Esophagus (tissue), 2 donors: ENCODE measurements around the gene LIN37. TPM values are rescaled to one million over a fixed set of nuclear protein-coding genes. Genes with fewer than 3 reads are reported as not detected.

Source experiments
- H3K27ac ChIP-seq, 2 donors: one replicate each; pipeline ENCODE4 v1.5.1; 2013; ENCODE audit warnings: low read depth in 2 of 2, mild to moderate bottlenecking in 2 of 2, inconsistent platforms in 1 of 2, low read length in 1 of 2, moderate library complexity in 1 of 2
- H3K27me3 ChIP-seq, 2 donors: one replicate each; pipeline ENCODE4 v1.6.1; 2013; ENCODE audit warnings: low read length in 2 of 2, control low read depth in 1 of 2, mild to moderate bottlenecking in 1 of 2; ENCODE audit not compliant: insufficient read depth in 2 of 2, control insufficient read depth in 1 of 2
- H3K36me3 ChIP-seq, 2 donors: one replicate each; pipeline ENCODE4 v1.6.1; 2013; ENCODE audit warnings: low read length in 1 of 2; ENCODE audit not compliant: control insufficient read depth in 2 of 2, insufficient read depth in 2 of 2
- H3K4me1 ChIP-seq, 2 donors: one replicate each; pipeline ENCODE4 v1.6.1; 2013; ENCODE audit warnings: low read length in 1 of 2; ENCODE audit not compliant: control insufficient read depth in 2 of 2, insufficient read depth in 2 of 2
- H3K4me3 ChIP-seq, 2 donors: one replicate each; pipeline ENCODE4 v1.5.1; 2013; ENCODE audit warnings: low read length in 2 of 2, mild to moderate bottlenecking in 2 of 2, low read depth in 1 of 2, moderate library complexity in 1 of 2
- H3K9me3 ChIP-seq, 2 donors: one replicate each; pipeline ENCODE4 v1.6.1; 2013; ENCODE audit warnings: mild to moderate bottlenecking in 2 of 2, low read depth in 1 of 2, low read length in 1 of 2, moderate library complexity in 1 of 2; ENCODE audit not compliant: control insufficient read depth in 2 of 2, insufficient read depth in 1 of 2
- WGBS, 2 donors: extraction: QIAGEN DNeasy Blood & Tissue Kit; methylation state at CpG; one replicate each; pipeline ENCODE4 v1.1.7; 2013; 5-methylcytosine and 5-hydroxymethylcytosine counted together
- polyA plus RNA-seq, 2 donors: library from polyadenylated mRNA; stranded (reverse); fragments of 200-250 nt; gene quantifications; one replicate each; pipeline ENCODE4 v1.2.3, GENCODE V29; 2013
- donor health status: healthy with polysubstance abuse.
- donor health status: Bipolar disorder and iron deficiency.

Gene LIN37
- polyA plus RNA-seq, 2 donors, result 10.6 to 20.9 TPM

DNA sequence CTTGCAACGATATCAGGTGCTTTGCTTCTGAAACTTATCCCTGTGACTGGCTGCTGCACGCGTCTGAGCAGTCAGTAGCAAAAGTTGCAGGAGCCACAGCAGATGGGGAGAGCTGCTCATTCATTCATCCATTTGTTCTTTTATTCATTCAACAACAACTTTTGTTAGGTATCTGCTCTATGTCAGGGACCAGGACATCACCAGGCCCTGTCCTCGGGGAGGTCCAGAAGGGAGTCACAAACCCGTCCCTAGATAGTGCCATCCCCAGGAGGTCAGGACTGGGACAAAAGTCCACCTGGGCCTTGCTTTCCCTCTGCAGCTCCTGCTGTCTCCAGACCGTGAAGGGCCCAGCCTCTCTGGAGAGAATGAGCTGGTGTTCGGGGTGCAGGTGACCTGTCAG is 29.6 kb downstream of the LIN37 start:
- Histone ChIP-seq H3K4me3 (no peak overlapping the region), H3K36me3 (peaks cover 0 to 18% of the 10 kb centered on the region in 2 donors), H3K27ac (no peak overlapping the region), H3K27me3 (no peaks in the 10 kb centered on the region), H3K4me1 (peaks cover 0 to 7% of the 10 kb centered on the region in 2 donors), H3K9me3 (no peaks in the 10 kb centered on the region)
- 86 to 97% methylated on average over 7 of the region's 7 CpGs for WGBS, 2 donors

DNA sequence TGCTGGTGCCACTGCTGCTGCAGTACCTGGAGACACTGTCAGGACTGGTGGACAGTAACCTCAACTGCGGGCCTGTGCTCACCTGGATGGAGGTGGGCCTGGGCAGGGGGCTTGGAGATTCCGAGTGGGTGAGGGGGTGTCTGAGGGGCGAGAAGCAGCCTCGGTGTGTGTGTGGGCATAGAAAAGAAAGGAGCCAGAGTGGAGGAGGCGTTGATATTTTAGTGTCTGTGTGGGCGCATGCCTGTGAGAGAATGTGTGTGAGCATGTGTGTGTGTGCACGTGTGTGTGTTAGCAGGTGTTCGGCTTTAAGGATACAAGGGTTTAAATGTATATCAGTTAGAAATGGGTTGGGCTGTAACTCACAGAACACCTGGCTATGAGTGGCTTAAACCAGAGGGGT is 30.7 kb downstream of the LIN37 start:
- peaks cover 0 to 7% of the 10 kb centered on the region in 2 donors for H3K4me1 ChIP-seq
- no peaks in the 10 kb centered on the region for H3K27me3 ChIP-seq
- no peaks in the 10 kb centered on the region for H3K9me3 ChIP-seq
- 86 to 91% methylated on average over 8 of the region's 8 CpGs for WGBS, 2 donors
- H3K27ac ChIP-seq, result no peak overlapping the region
- H3K36me3 ChIP-seq, result peaks cover 0 to 18% of the 10 kb centered on the region in 2 donors
- no peak overlapping the region for H3K4me3 ChIP-seq

DNA sequence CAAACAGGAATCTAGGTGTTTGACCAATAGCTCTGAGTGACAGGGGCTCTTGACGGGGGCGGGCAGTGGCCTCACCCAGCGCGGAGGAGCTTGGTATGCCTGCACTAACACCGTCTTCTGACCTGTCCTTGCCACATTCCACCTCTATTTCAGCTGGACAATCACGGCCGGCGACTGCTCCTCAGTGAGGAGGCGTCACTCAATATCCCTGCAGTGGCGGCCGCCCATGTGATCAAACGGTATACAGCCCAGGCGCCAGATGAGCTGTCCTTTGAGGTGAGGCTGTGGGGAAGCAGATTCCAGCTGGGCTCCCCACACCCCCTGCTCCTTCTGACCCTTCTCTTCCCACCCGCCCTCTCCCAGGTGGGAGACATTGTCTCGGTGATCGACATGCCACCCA is 31.7 kb downstream of the LIN37 start:
- 91 to 92% methylated on average over 16 of the region's 16 CpGs for WGBS, 2 donors
- no peak overlapping the region for H3K27ac ChIP-seq
- H3K36me3 ChIP-seq, result peaks cover 0 to 18% of the 10 kb centered on the region in 2 donors
- H3K27me3 ChIP-seq, result no peaks in the 10 kb centered on the region
- H3K9me3 ChIP-seq, result no peaks in the 10 kb centered on the region
- H3K4me3 ChIP-seq, result no peak overlapping the region
- peaks cover 2% of the 10 kb centered on the region in 2 donors for H3K4me1 ChIP-seq

DNA sequence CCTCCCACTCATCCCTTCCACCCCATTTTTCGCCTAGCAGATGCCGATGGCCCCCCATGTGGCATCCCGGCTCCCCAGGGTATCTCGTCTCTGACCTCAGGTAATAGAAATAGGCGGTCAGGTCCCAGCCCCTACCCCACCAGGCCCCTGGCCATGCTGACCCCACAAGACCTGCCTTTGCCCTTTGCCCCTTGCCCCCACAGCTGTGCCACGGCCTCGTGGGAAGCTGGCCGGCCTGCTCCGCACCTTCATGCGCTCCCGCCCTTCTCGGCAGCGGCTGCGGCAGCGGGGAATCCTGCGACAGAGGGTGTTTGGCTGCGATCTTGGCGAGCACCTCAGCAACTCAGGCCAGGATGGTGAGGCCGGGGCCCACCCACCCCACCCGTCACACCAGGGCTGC is 32.3 kb downstream of the LIN37 start:
- Histone ChIP-seq H3K4me3 (no peak overlapping the region), H3K9me3 (no peaks in the 10 kb centered on the region), H3K27me3 (no peaks in the 10 kb centered on the region), H3K36me3 (peaks cover 0 to 18% of the 10 kb centered on the region in 2 donors), H3K27ac (no peak overlapping the region), H3K4me1 (peaks cover 2% of the 10 kb centered on the region in 2 donors)
- 96 to 97% methylated on average over 20 of the region's 20 CpGs for WGBS, 2 donors

DNA sequence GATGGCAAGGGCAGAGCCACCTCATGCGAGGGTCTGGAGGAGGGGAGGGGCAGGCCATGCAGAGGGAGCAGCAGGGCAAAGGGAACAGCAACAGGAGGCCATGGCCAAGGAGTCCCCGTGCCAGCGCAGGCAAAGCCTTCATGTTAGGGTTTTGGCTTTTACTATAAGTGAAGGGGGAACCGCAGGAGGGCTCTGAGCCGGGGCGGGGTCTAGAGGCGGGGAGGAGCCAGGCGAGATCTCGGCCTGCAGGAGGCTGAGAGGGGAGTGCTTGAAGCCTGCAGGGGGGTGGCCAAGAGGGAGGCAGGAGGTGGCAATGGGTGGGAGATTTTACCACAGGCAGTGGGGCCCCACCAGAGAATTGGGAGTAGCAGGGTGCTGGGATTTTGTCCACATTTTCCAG is 33.3 kb downstream of the LIN37 start:
- H3K27ac ChIP-seq, result no peak overlapping the region
- H3K36me3 ChIP-seq, result peaks cover 0 to 18% of the 10 kb centered on the region in 2 donors
- H3K4me1 ChIP-seq, result peaks cover 0 to 2% of the 10 kb centered on the region in 2 donors
- no peaks in the 10 kb centered on the region for H3K27me3 ChIP-seq
- WGBS, 2 donors, result 82 to 91% methylated on average over 9 of the region's 9 CpGs
- H3K4me3 ChIP-seq, result no peak overlapping the region
- no peaks in the 10 kb centered on the region for H3K9me3 ChIP-seq

DNA sequence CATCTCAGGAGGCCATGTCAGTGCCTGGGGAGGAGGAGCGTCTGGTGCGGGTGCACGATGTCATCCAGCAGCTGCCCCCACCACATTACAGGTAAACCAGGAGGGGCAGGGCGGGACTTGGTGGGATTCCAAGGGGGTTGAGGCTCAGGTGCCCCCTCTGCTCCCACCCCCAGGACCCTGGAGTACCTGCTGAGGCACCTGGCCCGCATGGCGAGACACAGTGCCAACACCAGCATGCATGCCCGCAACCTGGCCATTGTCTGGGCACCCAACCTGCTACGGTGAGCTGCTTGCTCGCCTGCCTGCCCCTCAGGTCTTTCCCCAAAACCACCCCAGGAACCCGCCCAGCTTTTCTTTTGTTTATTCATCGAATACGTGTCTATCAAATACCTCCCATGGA is 34.2 kb downstream of the LIN37 start:
- no peak overlapping the region for H3K27ac ChIP-seq
- WGBS, 2 donors, result 95% methylated on average over 12 of the region's 12 CpGs
- H3K9me3 ChIP-seq, result no peaks in the 10 kb centered on the region
- no peak overlapping the region for H3K4me3 ChIP-seq
- H3K36me3 ChIP-seq, result peaks cover 0 to 20% of the 10 kb centered on the region in 2 donors
- no peaks in the 10 kb centered on the region for H3K27me3 ChIP-seq
- H3K4me1 ChIP-seq, result peaks cover 0 to 2% of the 10 kb centered on the region in 2 donors

DNA sequence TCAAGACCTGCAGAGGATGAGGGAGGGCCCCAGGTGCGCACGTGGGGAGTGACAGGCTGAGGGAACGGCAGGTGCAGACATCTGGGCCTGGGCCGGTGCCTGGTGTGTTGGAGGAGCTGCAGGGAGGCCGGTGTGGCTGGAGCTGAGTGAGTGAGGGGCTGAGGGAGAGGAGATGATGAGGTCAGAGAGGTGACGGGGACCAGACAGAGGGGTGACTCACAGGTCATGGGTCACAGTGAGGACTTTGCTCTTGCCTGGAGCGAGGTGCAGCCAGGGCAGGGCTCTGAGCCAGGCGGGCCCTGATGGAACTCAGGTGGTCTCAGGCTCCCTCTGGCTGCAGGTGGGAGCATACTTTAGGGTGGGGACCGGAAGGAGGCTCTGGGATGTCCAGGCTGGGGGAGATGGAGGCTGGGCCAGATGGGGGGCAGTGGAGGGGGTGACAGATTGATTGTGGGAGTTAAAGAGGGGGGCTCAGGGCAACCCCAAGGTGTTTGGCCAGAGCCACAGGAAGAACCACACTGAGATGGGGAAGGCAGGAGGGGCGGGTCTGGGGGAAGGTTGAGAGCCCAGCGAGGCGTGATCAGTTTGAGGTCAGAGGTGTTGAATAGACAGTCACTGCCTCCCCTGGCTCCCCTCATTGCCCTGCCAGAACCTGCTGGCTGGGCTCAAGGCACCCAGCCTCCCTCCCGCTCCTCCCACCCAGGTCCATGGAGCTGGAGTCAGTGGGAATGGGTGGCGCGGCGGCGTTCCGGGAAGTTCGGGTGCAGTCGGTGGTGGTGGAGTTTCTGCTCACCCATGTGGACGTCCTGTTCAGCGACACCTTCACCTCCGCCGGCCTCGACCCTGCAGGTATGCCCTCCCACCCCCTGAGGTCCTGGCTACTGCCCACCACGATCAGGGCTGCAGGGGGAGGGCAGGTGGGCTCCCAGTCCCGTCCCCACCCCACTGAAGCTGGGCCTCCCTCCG is 35.4 kb downstream of the LIN37 start:
- no peaks in the 10 kb centered on the region for H3K9me3 ChIP-seq
- peaks cover 0 to 2% of the 10 kb centered on the region in 2 donors for H3K4me1 ChIP-seq
- H3K36me3 ChIP-seq, result peaks cover 0 to 20% of the 10 kb centered on the region in 2 donors
- H3K27me3 ChIP-seq, result no peaks in the 10 kb centered on the region
- no peak overlapping the region for H3K27ac ChIP-seq
- H3K4me3 ChIP-seq, result no peak overlapping the region
- 86 to 87% methylated on average over 26 to 28 of the region's 28 CpGs for WGBS, 2 donors

DNA sequence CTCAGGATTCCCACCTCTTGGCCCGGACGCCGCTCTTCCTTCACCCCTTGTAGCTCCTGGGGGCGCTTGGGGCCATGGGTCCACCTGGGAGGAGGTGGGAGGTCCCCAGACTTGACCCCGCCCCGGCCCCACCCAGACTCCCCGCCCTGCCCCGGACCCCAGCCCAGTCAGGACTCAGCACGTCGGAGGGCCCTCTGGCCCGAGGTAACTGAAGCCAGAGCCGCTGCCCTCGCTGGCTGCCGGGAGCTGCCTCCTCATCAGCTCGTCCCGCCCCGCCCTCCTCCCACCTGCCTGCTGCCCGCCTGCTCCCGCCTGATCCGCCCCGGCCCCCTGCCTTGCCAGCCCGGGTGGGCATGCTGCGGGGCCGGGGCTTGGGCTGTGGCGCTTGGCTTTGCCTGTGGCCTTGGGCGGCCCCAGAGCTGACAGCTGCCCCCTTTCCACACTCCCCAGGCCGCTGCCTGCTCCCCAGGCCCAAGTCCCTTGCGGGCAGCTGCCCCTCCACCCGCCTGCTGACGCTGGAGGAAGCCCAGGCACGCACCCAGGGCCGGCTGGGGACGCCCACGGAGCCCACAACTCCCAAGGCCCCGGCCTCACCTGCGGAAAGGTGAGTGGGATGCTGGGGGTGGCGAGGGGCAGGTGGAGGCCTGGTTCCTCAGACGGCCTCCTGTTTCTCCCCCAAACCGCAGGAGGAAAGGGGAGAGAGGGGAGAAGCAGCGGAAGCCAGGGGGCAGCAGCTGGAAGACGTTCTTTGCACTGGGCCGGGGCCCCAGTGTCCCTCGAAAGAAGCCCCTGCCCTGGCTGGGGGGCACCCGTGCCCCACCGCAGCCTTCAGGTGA is 36.3 kb downstream of the LIN37 start:
- Histone ChIP-seq H3K4me3 (no peak overlapping the region), H3K9me3 (no peaks in the 10 kb centered on the region), H3K27me3 (no peaks in the 10 kb centered on the region), H3K4me1 (peaks cover 0 to 2% of the 10 kb centered on the region in 2 donors), H3K36me3 (peaks cover 0 to 20% of the 10 kb centered on the region in 2 donors), H3K27ac (no peak overlapping the region)
- WGBS, 2 donors, result 82 to 87% methylated on average over 28 to 45 of the region's 45 CpGs

DNA sequence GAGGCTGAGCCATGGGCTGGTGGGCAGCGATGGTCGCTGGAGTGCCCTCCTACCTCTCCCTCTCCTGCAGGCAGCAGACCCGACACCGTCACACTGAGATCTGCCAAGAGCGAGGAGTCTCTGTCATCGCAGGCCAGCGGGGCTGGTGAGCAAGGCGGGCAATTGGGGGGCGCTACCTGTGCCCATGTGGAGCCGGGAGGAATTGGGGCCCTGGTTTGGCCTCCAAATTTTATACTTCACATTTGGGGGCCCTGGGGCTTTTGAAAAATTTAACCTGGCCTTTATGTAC is 36.9 kb downstream of the LIN37 start:
- Histone ChIP-seq H3K4me3 (no peak overlapping the region), H3K9me3 (no peaks in the 10 kb centered on the region), H3K4me1 (peaks cover 0 to 2% of the 10 kb centered on the region in 2 donors), H3K27ac (no peak overlapping the region), H3K27me3 (no peaks in the 10 kb centered on the region), H3K36me3 (peaks cover 0 to 16% of the 10 kb centered on the region in 2 donors)
- 90 to 92% methylated on average over 10 of the region's 10 CpGs for WGBS, 2 donors
